Glomerular visceral epithelial cell (primary cell): ENCODE results near the gene CD22.

Source experiments
- DNase-seq: peaks from one replicate; pipeline ENCODE4 v3.0.0-alpha.2; 2016; ENCODE audit errors: extremely low spot score

Gene CD22

GRCh38 chr19:35295792-35296462 is 33.1 kb upstream of the CD22 start:
- no peak for DNase-seq

GRCh38 chr19:35296644-35297514 is 32.1 kb upstream of the CD22 start:
- no peak for DNase-seq

- no peak for DNase-seq
These were observed 31.5 kb upstream of the CD22 start for GRCh38 chr19:35297515-35297848.

GRCh38 chr19:35297922-35298321 is 31.1 kb upstream of the CD22 start:
- DNase-seq, result no peak

GRCh38 chr19:35298561-35298972 is 30.4 kb upstream of the CD22 start:
- no peak for DNase-seq

- DNase-seq, result peak; percentile 15
These were observed 29.3 kb upstream of the CD22 start for GRCh38 chr19:35299523-35300338.

- no peak for DNase-seq
These were observed 28.7 kb upstream of the CD22 start for GRCh38 chr19:35300339-35300649.

- DNase-seq, result no peak
These were observed 27.0 kb upstream of the CD22 start for GRCh38 chr19:35301961-35302360.

- no peak for DNase-seq
These were observed 26.5 kb upstream of the CD22 start for GRCh38 chr19:35302446-35302845.

GRCh38 chr19:35303357-35303915 is 25.6 kb upstream of the CD22 start:
- DNase-seq, result no peak

DNA sequence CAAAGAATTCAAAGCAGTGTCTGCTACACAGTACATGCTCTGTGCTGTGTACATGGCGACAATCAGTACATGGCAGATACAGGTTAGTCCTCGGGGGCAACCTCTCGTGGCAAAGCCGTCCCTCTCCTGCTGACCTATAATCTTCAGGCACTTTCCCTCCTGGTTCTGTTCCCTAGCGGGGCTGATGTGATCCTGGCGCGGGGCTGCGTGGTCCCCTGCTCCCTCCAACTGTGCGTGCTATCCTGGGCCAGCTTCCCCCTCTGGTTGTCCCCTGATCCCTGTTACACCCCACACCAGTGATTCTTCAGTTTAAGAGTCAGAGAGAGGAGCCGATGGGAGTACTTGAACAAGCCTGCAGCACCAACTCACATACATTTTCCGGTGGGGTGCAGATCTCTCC is 25.0 kb upstream of the CD22 start:
- no peak for DNase-seq

DNA sequence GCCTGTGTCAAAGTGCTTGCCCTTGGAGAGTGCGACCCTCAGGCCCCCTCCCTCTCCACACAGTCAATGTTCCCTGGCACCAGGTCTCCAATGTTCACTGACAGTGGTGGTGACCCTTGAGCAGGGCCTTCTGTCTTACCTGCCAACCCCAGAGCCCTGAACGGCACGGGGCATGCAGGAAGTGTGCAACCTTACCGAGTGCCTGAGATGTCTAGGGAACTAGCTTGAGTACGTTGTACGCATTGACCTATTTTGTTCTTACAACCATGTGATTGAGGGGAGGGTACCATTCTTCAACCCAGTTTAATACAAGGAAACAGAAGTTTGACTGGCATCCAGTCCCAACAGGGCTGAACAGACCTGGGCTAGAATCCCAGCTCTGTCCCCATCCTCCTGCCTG is 23.8 kb upstream of the CD22 start:
- DNase-seq, result no peak

DNA sequence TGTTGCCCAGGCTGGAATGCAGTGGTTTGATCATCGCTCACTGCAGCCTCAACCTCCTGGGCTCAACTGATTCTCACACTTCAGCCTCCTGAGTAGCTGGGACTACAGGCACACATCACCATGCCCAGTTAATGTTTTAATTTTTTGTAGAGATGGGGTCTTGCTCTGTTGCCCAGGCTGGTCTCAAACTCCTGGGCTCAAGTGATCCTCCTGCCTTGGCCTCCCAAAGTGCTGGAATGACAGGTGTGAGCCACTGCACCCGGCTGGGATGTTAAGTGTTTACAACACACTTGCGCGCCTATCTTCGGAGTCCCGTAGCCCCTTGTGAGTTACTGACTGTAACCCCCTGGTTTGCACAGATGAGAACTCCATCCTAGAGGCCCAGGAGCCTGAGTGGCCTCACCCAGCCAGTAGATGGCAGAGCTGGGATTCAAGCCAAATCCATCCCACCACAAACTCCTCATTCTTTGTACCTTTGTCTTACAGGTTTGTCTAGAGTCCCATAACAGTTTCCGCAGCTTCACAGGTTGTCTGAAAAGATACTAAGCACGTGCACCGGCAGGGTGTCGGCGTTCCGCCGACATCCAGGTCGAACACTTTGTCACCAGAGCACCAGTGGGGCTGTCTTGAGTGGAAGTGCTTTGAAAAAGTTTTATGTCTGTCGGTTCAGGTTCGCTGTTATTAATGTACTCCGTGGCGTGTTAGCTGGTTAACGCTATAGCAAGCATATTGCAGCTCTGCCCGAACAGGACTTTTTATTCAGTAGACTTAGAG is 22.3 kb upstream of the CD22 start:
- no peak for DNase-seq

DNA sequence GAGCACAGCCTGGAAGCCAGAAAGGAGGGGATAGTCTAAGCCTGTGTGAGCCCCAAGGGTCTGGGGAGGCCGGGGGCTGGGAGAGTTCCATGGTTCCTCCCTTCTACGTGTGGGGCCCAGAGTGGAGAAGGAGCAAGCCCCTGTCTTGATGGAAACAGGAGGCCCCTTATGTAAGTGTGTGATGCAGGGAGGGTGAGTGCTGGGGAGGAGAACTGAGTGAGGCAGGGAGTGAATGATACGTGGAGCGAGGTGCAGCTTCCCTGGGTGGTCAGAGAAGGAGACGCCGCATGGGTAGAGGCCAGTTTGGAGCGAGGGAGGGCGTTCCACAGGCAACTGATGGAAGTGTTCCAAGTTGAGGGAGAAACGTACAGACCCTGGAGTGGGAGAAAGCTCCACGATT is 21.1 kb upstream of the CD22 start:
- DNase-seq, result no peak

- DNase-seq, result no peak
These were observed 20.1 kb upstream of the CD22 start for GRCh38 chr19:35308910-35309309.

- no peak for DNase-seq
These were observed 19.3 kb upstream of the CD22 start for GRCh38 chr19:35309481-35310279.

DNA sequence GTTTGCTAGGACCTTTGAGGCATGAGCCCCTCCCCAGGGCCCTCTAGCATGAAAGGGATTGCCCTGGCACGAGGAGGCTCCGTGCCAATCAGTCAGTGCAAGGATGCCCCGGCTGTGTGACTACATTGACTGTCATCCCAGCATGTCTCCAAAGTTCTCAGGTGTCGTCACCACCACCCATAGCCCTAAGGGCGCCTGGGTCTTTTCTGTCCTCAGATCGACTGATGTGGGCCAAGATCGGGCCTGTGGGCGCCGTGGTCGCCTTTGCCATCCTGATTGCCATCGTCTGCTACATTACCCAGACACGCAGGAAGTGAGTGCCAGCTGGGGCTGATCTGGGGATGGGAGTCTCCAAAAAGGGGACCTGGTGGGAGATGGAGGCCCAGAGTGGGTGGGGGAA is 18.7 kb upstream of the CD22 start:
- no peak for DNase-seq

GRCh38 chr19:35310811-35311465 is 18.0 kb upstream of the CD22 start:
- no peak for DNase-seq

DNA sequence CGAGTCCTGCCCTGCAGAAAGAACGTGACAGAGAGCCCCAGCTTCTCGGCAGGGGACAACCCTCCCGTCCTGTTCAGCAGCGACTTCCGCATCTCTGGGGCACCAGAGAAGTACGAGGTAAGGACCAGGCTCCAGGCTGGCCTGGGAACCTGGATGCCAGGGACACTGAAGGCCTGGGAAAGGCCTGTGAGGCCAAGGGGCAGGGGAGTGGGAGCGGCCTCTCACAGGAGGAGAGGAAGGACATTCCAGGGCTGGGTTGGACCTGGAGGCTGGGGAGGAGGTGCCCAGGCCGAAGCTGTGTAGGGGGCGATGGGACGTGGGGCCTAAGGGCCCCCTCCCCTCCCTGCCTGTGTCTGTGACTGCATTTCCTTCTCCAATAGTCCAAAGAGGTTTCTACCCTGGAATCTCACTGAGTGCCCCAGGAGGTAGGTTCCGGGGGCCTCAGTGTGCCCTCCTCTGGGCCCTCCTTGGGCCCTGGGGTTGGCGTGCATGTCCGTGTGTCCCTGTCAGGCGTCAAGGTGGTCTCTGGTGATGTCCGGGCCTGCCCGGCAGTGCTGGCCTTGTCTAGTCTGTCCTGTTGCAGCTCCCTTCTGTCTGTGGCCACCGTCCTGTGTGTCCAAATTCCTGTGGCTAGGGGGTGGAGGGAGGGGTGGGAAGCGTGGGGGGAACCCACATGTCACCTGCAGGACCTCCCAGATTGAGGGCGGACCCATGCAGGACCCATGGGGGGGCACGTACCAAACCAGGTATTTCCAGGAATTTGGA is 16.9 kb upstream of the CD22 start:
- peak; percentile 16 for DNase-seq

- DNase-seq, result no peak
These were observed 15.4 kb upstream of the CD22 start for GRCh38 chr19:35313587-35313986.
